ENCODE results near the gene CLIP2. TPM values are rescaled to one million over a fixed set of nuclear protein-coding genes. Genes with fewer than 3 reads are reported as not detected.

The CLIP2 gene
- total RNA-seq, 4 donors from 2014 or later = 9.6 to 23.3 (median 16.4) TPM

DNA sequence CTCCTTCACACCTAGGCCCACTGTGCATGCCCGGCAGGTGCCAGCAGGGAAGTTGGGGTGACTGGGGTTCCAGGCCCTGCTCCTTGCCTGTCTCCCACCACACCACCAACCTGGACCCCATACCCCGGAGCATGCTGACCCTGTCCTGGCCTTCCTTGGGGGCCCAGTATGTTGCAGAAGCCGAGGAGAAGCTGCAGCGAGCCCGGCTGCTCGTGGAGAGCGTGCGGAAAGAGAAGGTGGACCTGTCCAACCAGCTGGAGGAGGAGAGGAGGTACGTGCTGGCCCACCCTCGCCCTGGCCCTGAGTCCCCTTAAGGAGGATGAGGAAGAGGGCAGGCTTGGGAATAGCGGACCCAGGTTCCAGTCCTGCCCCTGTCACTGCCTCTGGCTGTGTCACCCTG is 70.8 kb downstream of the CLIP2 start:
- DNase-seq (ENCODE audit: low spot score) (no peak), ATAC-seq (ENCODE audit: low FRiP score) (no peak)
- no peak for TF ChIP-seq CTCF (IDR thresholded peaks at IDR 0.05)

- no peak for DNase-seq (ENCODE audit: low spot score)
- no peak for TF ChIP-seq CTCF (IDR thresholded peaks at IDR 0.05)
- ATAC-seq (ENCODE audit: low FRiP score) = no peak
Measured at GRCh38 chr7:74362266-74362665, 73.1 kb downstream of the CLIP2 start.

DNA sequence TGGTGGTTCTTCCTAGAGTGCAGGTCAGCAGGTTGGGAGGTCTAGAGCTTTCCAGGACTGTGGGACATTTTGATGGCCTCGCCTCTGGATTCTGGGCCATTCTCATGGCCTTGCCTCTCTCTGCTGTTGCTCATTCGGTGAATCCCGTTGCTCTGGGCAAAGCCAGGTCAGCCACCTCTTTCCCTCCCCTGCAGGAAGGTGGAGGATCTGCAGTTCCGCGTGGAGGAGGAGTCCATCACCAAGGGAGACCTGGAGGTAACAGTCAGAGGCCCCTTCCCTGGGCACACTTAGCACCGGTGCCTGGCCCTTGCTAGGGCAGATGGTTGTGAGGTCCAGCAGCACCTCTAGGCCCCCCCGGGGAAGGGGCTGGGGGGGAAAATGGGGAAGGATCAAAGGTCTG is 74.9 kb downstream of the CLIP2 start:
- TF ChIP-seq CTCF (IDR thresholded peaks at IDR 0.05) = no peak
- DNase-seq (ENCODE audit: low spot score) = no peak
- ATAC-seq (ENCODE audit: low FRiP score) = no peak

GRCh38 chr7:74365322-74366022 is 76.3 kb downstream of the CLIP2 start:
- no peak for TF ChIP-seq CTCF (IDR thresholded peaks at IDR 0.05)
- ATAC-seq (ENCODE audit: low FRiP score) = peak; percentile 46
- no peak for DNase-seq (ENCODE audit: low spot score)

GRCh38 chr7:74371381-74372341 is 82.5 kb downstream of the CLIP2 start:
- ATAC-seq (ENCODE audit: low FRiP score) (peak; percentile 29), DNase-seq (ENCODE audit: low spot score) (no peak)
- no peak for TF ChIP-seq CTCF (IDR thresholded peaks at IDR 0.05)

- TF ChIP-seq CTCF (IDR thresholded peaks at IDR 0.05) = no peak
- peak; percentile 43 for ATAC-seq (ENCODE audit: low FRiP score)
- no peak for DNase-seq (ENCODE audit: low spot score)
Measured at GRCh38 chr7:74372511-74373111, 83.4 kb downstream of the CLIP2 start.

All from omental fat pad (tissue), 4 donors.